RKO (cell line): ENCODE measurements around the gene AIDA.

Experiments used
- DNase-seq: peaks from one replicate; pipeline ENCODE4 v3.0.0-alpha.2; 2016; ENCODE audit warnings: low spot score

The AIDA gene

DNA sequence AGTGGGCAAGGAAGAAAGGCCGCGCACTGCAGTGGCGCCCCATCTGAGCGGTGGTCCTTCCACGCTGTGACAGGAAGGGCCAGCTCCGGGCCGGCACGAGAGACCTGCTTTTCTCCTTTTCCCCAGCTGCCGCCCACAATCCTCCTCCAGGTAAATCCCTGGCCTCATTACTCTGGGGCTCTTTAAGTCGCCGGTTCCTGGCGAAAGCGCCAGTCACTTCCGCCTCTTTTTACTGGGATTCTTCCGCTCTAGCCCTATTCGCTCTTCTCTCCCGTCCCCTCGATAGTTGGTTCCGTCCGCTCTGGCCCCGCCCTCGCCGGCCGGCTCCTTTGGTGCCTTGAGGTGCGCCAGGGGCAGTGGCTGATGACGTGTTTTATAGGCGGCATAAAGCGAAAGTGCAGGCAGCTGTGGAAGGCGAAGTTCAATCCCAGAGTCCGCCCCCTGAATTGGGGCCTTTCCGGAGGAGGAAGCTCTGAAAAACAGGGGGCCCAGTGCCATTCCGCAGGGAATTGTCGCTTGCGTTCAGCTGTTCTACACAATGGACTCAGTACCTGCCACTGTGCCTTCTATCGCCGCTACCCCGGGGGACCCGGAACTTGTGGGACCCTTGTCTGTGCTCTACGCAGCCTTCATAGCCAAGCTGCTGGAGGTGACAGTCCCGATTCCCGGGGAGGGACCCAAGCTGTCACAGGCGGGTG, 68.2 kb downstream of the AIDA start:
- DNase-seq = peak; percentile 99

- DNase-seq = peak; percentile 58
These were observed 68.7 kb downstream of the AIDA start for GRCh38 chr1:222643606-222643937.

GRCh38 chr1:222642468-222642867, 69.8 kb downstream of the AIDA start:
- no peak for DNase-seq

- no peak for DNase-seq
These were observed 70.9 kb downstream of the AIDA start for GRCh38 chr1:222641269-222641948.

DNA sequence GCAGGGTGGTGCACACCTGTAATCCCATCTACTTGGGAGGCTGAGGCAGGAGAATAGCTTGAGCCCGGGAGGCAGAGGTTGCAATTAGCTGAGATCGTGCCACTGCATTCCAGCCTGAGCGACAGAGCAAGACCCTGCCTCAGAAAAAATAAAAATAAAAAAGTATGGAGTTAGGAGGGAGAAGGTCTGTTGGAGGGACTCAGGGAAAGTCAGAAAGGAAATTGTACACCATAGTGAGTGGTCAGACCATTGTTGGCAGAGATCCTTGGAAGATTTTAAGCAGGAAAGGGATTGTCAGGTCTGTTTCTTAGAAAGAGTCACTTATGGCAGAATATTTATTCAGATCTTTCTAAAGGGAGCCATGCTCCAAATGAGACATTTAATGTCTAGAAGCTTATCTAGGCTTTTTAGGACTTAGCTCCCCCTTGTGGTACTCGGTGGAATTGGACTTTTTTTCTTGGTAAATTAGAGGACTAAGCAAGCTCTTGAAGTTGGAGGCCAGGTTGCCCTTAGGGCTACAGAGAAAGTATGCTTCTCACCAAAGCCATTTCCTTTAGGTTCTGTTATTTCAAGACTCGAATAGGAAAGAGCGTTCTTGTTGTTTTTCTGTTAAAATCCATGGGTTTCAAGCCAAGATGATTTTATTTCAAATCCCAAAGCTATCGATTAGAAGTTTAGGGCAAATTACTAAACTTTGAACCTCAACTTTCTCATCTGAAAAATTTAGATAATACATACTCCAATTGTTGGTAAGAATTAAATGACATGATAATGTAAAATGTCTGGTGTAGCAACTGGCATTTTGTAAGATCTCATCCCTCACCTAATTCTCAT, 77.9 kb downstream of the AIDA start:
- DNase-seq = peak; percentile 87

GRCh38 chr1:222632749-222633148, 79.5 kb downstream of the AIDA start:
- DNase-seq = no peak

DNA sequence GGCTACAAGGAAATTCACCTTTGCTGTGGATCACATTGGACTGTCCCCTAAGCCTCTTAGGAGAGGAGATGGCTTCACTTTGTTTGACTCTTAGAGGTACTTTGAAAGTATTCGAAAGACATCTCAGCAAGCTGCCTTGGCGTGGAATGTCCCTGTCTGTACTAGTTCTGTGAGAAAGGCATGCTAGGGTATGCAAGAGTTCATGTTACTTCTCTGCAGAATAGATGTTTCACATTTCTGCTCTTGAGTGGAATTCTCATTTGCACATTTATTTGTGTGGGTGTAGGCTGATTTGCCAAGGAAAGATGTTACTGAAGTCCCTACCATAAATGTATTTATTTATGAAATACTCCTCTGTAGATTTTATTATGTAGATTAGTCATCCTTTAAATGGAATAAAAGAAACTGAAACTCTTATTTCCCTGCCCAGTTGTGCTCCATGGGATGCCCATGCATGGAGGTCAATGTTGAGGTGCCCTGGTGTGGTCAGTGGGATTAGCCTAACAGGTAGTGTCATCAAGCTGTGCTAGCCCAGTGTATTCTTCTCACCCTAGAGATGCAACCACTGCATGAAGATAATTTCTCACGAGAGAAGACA, 80.6 kb downstream of the AIDA start:
- DNase-seq = no peak

DNA sequence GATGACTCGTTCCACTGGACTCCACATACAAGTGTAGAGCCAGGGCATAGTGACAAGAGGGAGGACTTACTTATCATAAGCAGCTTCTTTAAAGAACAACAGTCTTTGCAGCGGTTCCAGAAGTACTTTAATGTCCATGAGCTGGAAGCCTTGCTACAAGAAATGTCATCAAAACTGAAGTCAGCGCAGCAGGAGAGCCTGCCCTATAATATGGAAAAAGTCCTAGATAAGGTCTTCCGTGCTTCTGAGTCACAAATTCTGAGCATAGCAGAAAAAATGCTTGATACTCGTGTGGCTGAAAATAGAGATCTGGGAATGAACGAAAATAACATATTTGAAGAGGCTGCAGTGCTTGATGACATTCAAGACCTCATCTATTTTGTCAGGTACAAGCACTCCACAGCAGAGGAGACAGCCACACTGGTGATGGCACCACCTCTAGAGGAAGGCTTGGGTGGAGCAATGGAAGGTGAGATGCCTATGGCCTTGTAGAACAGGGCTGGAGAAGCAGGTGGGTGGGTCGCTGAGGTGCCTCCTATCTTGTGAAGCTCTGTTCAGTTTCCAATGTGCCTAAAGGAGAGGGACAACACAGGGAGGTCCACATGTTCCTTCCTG, 82.3 kb downstream of the AIDA start:
- no peak for DNase-seq

DNA sequence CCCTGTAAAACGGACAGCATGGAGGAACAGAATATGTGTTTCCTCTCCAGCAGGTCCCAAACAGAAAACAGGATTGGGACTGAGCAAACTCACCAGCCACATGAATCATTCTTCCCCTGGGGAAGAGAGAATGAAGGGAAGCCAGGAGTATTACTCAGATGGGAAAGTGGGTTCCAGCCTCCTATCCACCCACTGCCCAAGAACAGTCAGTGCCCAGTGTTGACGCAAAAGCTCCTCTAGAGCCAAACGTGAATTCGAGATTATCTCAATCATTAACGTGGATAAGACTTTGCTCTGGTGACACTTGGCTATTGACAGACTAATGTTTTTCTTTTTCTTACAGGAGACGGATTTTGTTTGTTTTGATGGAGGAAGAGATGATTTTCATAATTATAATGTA, 85.1 kb downstream of the AIDA start:
- DNase-seq = no peak

DNA sequence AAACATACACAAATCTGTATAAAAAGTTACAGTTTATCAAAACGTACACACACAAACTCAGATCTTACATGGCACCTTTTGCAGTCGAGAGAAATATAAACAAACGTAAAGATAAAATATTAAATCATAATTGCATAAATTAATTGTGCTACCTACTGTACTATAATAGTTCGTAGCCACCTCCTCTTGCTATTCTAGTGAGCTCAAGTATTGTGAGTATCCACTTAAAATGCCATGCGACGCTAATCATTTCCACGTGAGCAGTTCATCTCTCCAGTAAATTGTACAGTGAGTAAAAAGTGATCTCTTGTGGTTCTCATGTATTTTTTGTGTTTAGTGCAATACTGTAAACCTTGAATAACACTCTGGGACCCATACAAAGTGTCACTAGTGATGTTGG, 88.1 kb downstream of the AIDA start:
- no peak for DNase-seq

- no peak for DNase-seq
These were observed 88.8 kb downstream of the AIDA start for GRCh38 chr1:222623458-222623857.

- no peak for DNase-seq
These were observed 89.5 kb downstream of the AIDA start for GRCh38 chr1:222622765-222623164.

- no peak for DNase-seq
These were observed 91.7 kb downstream of the AIDA start for GRCh38 chr1:222620566-222620965.

DNA sequence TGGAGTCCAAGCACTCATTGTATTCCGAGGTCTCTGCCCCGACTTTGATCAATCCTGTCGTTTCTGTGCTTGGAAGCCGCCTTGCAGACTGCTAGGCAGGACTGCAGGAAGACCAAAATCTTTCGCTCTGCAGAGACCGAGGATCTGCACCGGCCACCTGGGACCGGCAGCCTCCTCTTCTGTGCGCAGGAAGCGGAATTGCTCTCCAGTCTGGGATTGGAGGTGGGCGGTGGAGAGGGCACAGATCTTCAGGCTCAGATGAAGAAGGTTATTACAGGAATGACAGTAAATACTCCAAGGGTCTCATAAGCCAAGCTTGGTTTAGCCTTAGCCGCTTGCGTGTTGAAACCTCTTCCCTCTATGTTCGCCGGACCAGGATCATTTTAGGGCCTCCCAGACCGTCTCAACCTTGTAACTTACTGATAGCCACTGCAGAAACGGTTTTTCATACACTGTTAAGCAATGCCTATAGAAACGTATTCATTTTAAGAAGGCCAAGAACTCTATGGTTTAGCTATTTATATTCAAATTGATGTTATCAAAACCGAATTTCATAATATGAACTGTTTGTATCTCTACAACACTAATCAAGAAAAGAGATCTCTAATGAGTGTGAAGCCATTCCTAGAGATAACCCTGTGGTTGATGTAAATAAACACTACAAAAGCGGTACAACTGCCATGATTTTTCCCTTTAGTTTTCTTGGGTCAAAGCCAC, 93.3 kb downstream of the AIDA start:
- peak; percentile 60 for DNase-seq
